H9 (cell line): Measurements from ENCODE around the gene HLA-DOB. TPM values are rescaled to one million over a fixed set of nuclear protein-coding genes. Genes with fewer than 3 reads are reported as not detected.

Experiments
- DNase-seq: peaks from one replicate; pipeline ENCODE4 v3.0.0-alpha.2; 2017
- H2AFZ ChIP-seq: one replicate; pipeline ENCODE4 v1.6.1; 2013; ENCODE audit warnings: mild to moderate bottlenecking, low read length, control low read depth, moderate library complexity
- H2AK5ac ChIP-seq: 2 replicates; pipeline ENCODE4 v1.6.1; 2013; ENCODE audit warnings: low read length, control low read depth, mixed read lengths; ENCODE audit not compliant: insufficient read length
- H2BK120ac ChIP-seq: one replicate; pipeline ENCODE4 v1.6.1; 2013; ENCODE audit warnings: low read depth, mild to moderate bottlenecking, low read length, control low read depth, inconsistent platforms; ENCODE audit not compliant: poor library complexity, severe bottlenecking
- H2BK12ac ChIP-seq: 2 replicates; pipeline ENCODE4 v1.6.1; 2013; ENCODE audit warnings: low read length, control low read depth, mixed read lengths, low read depth; ENCODE audit not compliant: insufficient read length
- H2BK15ac ChIP-seq: 2 replicates; pipeline ENCODE4 v1.6.1; 2013; ENCODE audit warnings: low read depth, low read length, control low read depth
- H2BK20ac ChIP-seq: one replicate; pipeline ENCODE4 v1.6.1; 2013; ENCODE audit warnings: low read depth, mild to moderate bottlenecking, low read length, control low read depth, inconsistent platforms; ENCODE audit not compliant: poor library complexity, severe bottlenecking
- H2BK5ac ChIP-seq: 2 replicates; pipeline ENCODE4 v1.6.1; 2013; ENCODE audit warnings: low read length, control low read depth, mixed read lengths; ENCODE audit not compliant: insufficient read length
- H3K14ac ChIP-seq: 2 replicates; pipeline ENCODE4 v1.6.1; 2013; ENCODE audit warnings: low read length, control low read depth; ENCODE audit not compliant: insufficient read depth
- H3K18ac ChIP-seq: 2 replicates; pipeline ENCODE4 v1.6.1; 2013; ENCODE audit warnings: low read depth, mild to moderate bottlenecking, mixed read lengths, low read length, control low read depth; ENCODE audit not compliant: insufficient read length
- H3K23ac ChIP-seq: 2 replicates; pipeline ENCODE4 v1.6.1; 2013; ENCODE audit warnings: low read length, control low read depth, mixed read lengths, low read depth; ENCODE audit not compliant: insufficient read length
- H3K23me2 ChIP-seq: 2 replicates; pipeline ENCODE4 v1.6.1; 2013; ENCODE audit warnings: low read depth, mild to moderate bottlenecking, mixed read lengths, low read length, control low read depth; ENCODE audit not compliant: insufficient read length, poor library complexity, severe bottlenecking
- H3K27ac ChIP-seq: 2 replicates; pipeline ENCODE4 v1.5.1; 2013; ENCODE audit warnings: low read length, control low read depth, mixed read lengths, low read depth; ENCODE audit not compliant: insufficient read length
- H3K27me3 ChIP-seq: 2 replicates; pipeline ENCODE4 v1.6.1; 2013; ENCODE audit warnings: low read length, control low read depth, inconsistent platforms; ENCODE audit not compliant: insufficient read depth
- H3K4ac ChIP-seq: 2 replicates; pipeline ENCODE4 v1.6.1; 2013; ENCODE audit warnings: low read depth, mild to moderate bottlenecking, control low read depth, inconsistent platforms, low read length, moderate library complexity
- H3K4me1 ChIP-seq: 2 replicates; pipeline ENCODE4 v1.6.1; 2013; ENCODE audit warnings: low read length, control low read depth, inconsistent platforms; ENCODE audit not compliant: insufficient read depth
- H3K4me2 ChIP-seq: 2 replicates; pipeline ENCODE4 v1.6.1; 2013; ENCODE audit warnings: low read length, control low read depth, mixed read lengths; ENCODE audit not compliant: insufficient read length, insufficient read depth
- H3K56ac ChIP-seq: 2 replicates; pipeline ENCODE4 v1.6.1; 2013; ENCODE audit warnings: low read depth, mild to moderate bottlenecking, mixed read lengths, low read length, control low read depth; ENCODE audit not compliant: insufficient read length
- H3K79me1 ChIP-seq: 2 replicates; pipeline ENCODE4 v1.6.1; 2013; ENCODE audit warnings: low read depth, mild to moderate bottlenecking, moderate library complexity, low read length, control low read depth, inconsistent platforms; ENCODE audit not compliant: insufficient read depth, poor library complexity, severe bottlenecking
- H3K79me2 ChIP-seq: 2 replicates; pipeline ENCODE4 v1.6.1; 2013; ENCODE audit warnings: low read length, control low read depth, inconsistent platforms; ENCODE audit not compliant: insufficient read depth
- H3K9ac ChIP-seq: 2 replicates; pipeline ENCODE4 v1.6.1; 2013; ENCODE audit warnings: low read length, control low read depth, mixed read lengths; ENCODE audit not compliant: insufficient read length; ENCODE audit errors: extremely low read depth
- H3K9me3 ChIP-seq: one replicate; pipeline ENCODE4 v1.6.1; 2013; ENCODE audit warnings: low read depth, low read length, inconsistent platforms; ENCODE audit not compliant: control insufficient read depth
- H3T11ph ChIP-seq: one replicate; pipeline ENCODE4 v1.6.1; 2013; ENCODE audit warnings: mild to moderate bottlenecking, low read length, control low read depth, inconsistent platforms
- H4K20me1 ChIP-seq: one replicate; pipeline ENCODE4 v1.6.1; 2013; ENCODE audit not compliant: control insufficient read depth, insufficient read length, insufficient read depth
- H4K5ac ChIP-seq: 2 replicates; pipeline ENCODE4 v1.6.1; 2013; ENCODE audit warnings: low read depth, mild to moderate bottlenecking, mixed read lengths, low read length, control low read depth; ENCODE audit not compliant: insufficient read length
- H4K8ac ChIP-seq: replicated peaks from 2 replicates; pipeline ENCODE4 v1.6.1; 2013; ENCODE audit warnings: low read length, control low read depth, mixed read lengths, low read depth; ENCODE audit not compliant: insufficient read length
- H4K91ac ChIP-seq: 2 replicates; pipeline ENCODE4 v1.6.1; 2013; ENCODE audit warnings: low read depth, mild to moderate bottlenecking, moderate library complexity, mixed read lengths, low read length, control low read depth; ENCODE audit not compliant: insufficient read length
- H3K27ac Mint-ChIP-seq, 3 experiments: 2 replicates in 2 of 3; 3 replicates in 1 of 3; pipeline ENCODE4 v1.8.0; 2020 to 2021; ENCODE audit warnings: mixed read lengths in 3 of 3, mild to moderate bottlenecking in 1 of 3, moderate library complexity in 1 of 3
- H3K27me3 Mint-ChIP-seq: 2 replicates; pipeline ENCODE4 v1.8.0; 2021; ENCODE audit warnings: low read depth, mild to moderate bottlenecking, moderate library complexity, mixed read lengths
- H3K36me3 Mint-ChIP-seq, 3 experiments: 2 replicates in 2 of 3; 3 replicates in 1 of 3; pipeline ENCODE4 v1.8.0; 2020 to 2021; ENCODE audit warnings: low read depth in 3 of 3, mixed read lengths in 3 of 3; ENCODE audit not compliant: insufficient read depth in 1 of 3
- H3K4me1 Mint-ChIP-seq, 2 experiments: 2 replicates each; pipeline ENCODE4 v1.8.0; 2020; ENCODE audit warnings: mixed read lengths in 2 of 2
- H3K4me3 Mint-ChIP-seq, 2 experiments: 2 replicates in 1 of 2; 3 replicates in 1 of 2; pipeline ENCODE4 v1.8.0; 2020 to 2021; ENCODE audit warnings: mild to moderate bottlenecking in 2 of 2, mixed read lengths in 2 of 2, moderate library complexity in 1 of 2
- H3K9me3 Mint-ChIP-seq, 2 experiments: 2 replicates in 1 of 2; 3 replicates in 1 of 2; pipeline ENCODE4 v1.8.0; 2020; ENCODE audit warnings: mild to moderate bottlenecking in 2 of 2, mixed read lengths in 2 of 2, moderate library complexity in 1 of 2
- CTCF ChIP-seq: fragments of 200-600 bp; sonication (generic); conservative IDR thresholded peaks from 3 replicates; pipeline ENCODE4 v1.8.0; 2021; ENCODE audit warnings: antibody characterized with exemption, mild to moderate bottlenecking
- WGBS: extraction: QIAGEN DNeasy Blood & Tissue Kit; methylation state at CpG from one replicate; pipeline ENCODE4 v1.1.7; 2013; ENCODE audit warnings: missing lambda C conversion rate, low lambda C conversion rate, mixed read lengths; ENCODE audit not compliant: insufficient read length; ENCODE audit errors: extremely low coverage; 5-methylcytosine and 5-hydroxymethylcytosine counted together
- total RNA-seq: library from RNA; stranded (reverse); gene quantifications from 2 replicates; pipeline ENCODE4 v1.2.1, GENCODE V29; 2021

HLA-DOB gene
- total RNA-seq, 1 experiment from 2014 or later = 0.20 TPM

GRCh38 chr6:32852018-32852843 lies 35.4 kb upstream of the HLA-DOB start:
- Histone ChIP-seq H3K18ac (no peak overlapping the region), H2BK5ac (no peak overlapping the region), H2BK20ac (no peak overlapping the region), H4K8ac (no peak overlapping the region), H3K4me1 (no peaks in the 10 kb centered on the region; the same call in 1 of the 2 replicates), H3K4me2 (peak overlapping the region; percentile 96), H3T11ph (no peak overlapping the region), H4K91ac (no peak overlapping the region), H3K79me1 (no peaks in the 10 kb centered on the region), H2BK15ac (no peak overlapping the region), H2AFZ (no peak overlapping the region), H3K23me2 (peaks cover 16% of the 10 kb centered on the region), H2BK12ac (no peak overlapping the region), H3K14ac (no peak overlapping the region), H3K4ac (no peak overlapping the region), H3K9ac (no peak overlapping the region), H3K79me2 (no peaks in the 10 kb centered on the region), H2BK120ac (no peak overlapping the region), H4K20me1 (no peaks in the 10 kb centered on the region), H3K27ac (no peak overlapping the region), H2AK5ac (no peak overlapping the region), H3K56ac (no peak overlapping the region), H4K5ac (no peak overlapping the region), H3K9me3 (no peaks in the 10 kb centered on the region), H3K27me3 (peaks cover 6% of the 10 kb centered on the region; the same call in 1 of the 2 replicates), H3K23ac (no peak overlapping the region)
- Mint-ChIP-seq H3K4me3 (peak overlapping the region; percentile 83 to 89), H3K9me3 (no peaks in the 10 kb centered on the region), H3K27ac (no peak overlapping the region), H3K36me3 (peaks cover under 1 to 27% (median 5%) of the 10 kb centered on the region in 3 experiments; a peak in 5 of 7 replicates), H3K27me3 (peaks cover 59% of the 10 kb centered on the region), H3K4me1 (peaks cover 14 to 21% of the 10 kb centered on the region in 2 experiments)
- DNase-seq = no peak
- TF ChIP-seq CTCF = no peak
- no CpG with 5 or more reads among the region's 23 CpGs for WGBS
